HepG2 (cell line): ENCODE results near the gene CCM2. TPM values are rescaled to one million over a fixed set of nuclear protein-coding genes. Genes with fewer than 3 reads are reported as not detected.
A peak's percentile ranks its signal among the peaks of the same experiment; 100 is the strongest.

Experiments
- FOXA1 ChIP-seq, 2 experiments: fragments of 450-650 bp in 1 of 2; sonication (generic) in 1 of 2; formaldehyde crosslinking in 1 of 2; IDR thresholded peaks; 2 replicates each; pipeline versions ENCODE4 v1.4.0 to v1.6.1; 2016 to 2020; ENCODE audit warnings: missing genetic modification reagents in 1 of 2
- IKZF4 ChIP-seq: sonication (generic); formaldehyde crosslinking; IDR thresholded peaks from 2 replicates; pipeline ENCODE4 v1.5.1; 2020; ENCODE audit warnings: borderline replicate concordance, mild to moderate bottlenecking, low read depth, missing genetic modification reagents; ENCODE audit errors: not compliant biosample characterization
- MED13 ChIP-seq: sonication (generic); formaldehyde crosslinking; IDR thresholded peaks from 2 replicates; pipeline ENCODE4 v1.5.0; 2020; ENCODE audit warnings: missing genetic modification reagents
- MEIS1 ChIP-seq: sonication (generic); formaldehyde crosslinking; IDR thresholded peaks from 2 replicates; pipeline ENCODE4 v1.9.0; 2021; ENCODE audit warnings: mild to moderate bottlenecking, missing genetic modification reagents, moderate library complexity, borderline replicate concordance
- NCOA2 ChIP-seq: sonication (generic); formaldehyde crosslinking; IDR thresholded peaks from 2 replicates; pipeline ENCODE4 v1.8.0; 2022; ENCODE audit warnings: inconsistent platforms
- NFIC ChIP-seq: IDR thresholded peaks from 2 replicates; pipeline ENCODE4 v1.6.1; 2012; ENCODE audit warnings: mild to moderate bottlenecking, low read length, inconsistent platforms
- ZBTB44 ChIP-seq: sonication (generic); formaldehyde crosslinking; IDR thresholded peaks from 2 replicates; pipeline ENCODE4 v1.4.0; 2020; ENCODE audit warnings: missing genetic modification reagents
- ZNF20 ChIP-seq: sonication (generic); formaldehyde crosslinking; IDR thresholded peaks from 2 replicates; pipeline ENCODE4 v1.4.0; 2020; ENCODE audit warnings: mild to moderate bottlenecking, moderate library complexity, missing genetic modification reagents
- ZNF276 ChIP-seq: sonication (generic); formaldehyde crosslinking; IDR thresholded peaks from 2 replicates; pipeline ENCODE4 v1.4.0; 2020; ENCODE audit warnings: mild to moderate bottlenecking, low read depth, missing genetic modification reagents
- ZNF546 ChIP-seq: sonication (generic); formaldehyde crosslinking; conservative IDR thresholded peaks from 2 replicates; pipeline ENCODE4 v1.8.1; 2023; ENCODE audit warnings: mild to moderate bottlenecking, missing genetic modification reagents
- ZNF660 ChIP-seq: sonication (generic); formaldehyde crosslinking; IDR thresholded peaks from 2 replicates; pipeline ENCODE4 v1.5.1; 2020; ENCODE audit warnings: mild to moderate bottlenecking, low read depth, missing genetic modification reagents, borderline replicate concordance
- ZSCAN22 ChIP-seq: sonication (generic); formaldehyde crosslinking; IDR thresholded peaks from 2 replicates; pipeline ENCODE4 v1.4.0; 2020; ENCODE audit warnings: mild to moderate bottlenecking, missing genetic modification reagents
- polyA plus RNA-seq, 8 experiments: library from polyadenylated mRNA; depleted of rRNA in 3 of 8; stranded (reverse) in 7 of 8; unstranded in 1 of 8; fragments of >200 nt; fragmentation: Illumina TruSeq in 4 of 8; extraction: Trizol in 4 of 8; gene quantifications; 2 replicates each; pipeline versions ENCODE4 v1.2.1 to v1.2.3, GENCODE V29; 2011 to 2016; ENCODE audit warnings: low read depth in 4 of 8, missing spikeins in 1 of 8, mixed read lengths in 1 of 8; ENCODE audit not compliant: insufficient read depth in 1 of 8
- total RNA-seq, 5 experiments: library from RNA; depleted of rRNA; stranded (reverse); fragments of >200 nt; fragmentation: Illumina TruSeq; extraction: Trizol; gene quantifications; 2 replicates each; pipeline ENCODE4 v1.2.3, GENCODE V29; 2016; ENCODE audit warnings: low read depth in 1 of 5
- TF ChIP-seq, protein P1 (sequence below), 2 experiments: sonication (generic) in 1 of 2; formaldehyde crosslinking in 1 of 2; IDR thresholded peaks; 2 replicates each; pipeline versions ENCODE4 v1.6.1 to v1.9.0; 2014 to 2022; ENCODE audit warnings: antibody characterized with exemption in 1 of 2, borderline replicate concordance in 1 of 2, inconsistent platforms in 1 of 2, low read depth in 1 of 2, missing genetic modification reagents in 1 of 2
- TF ChIP-seq, protein P2 (sequence below): sonication (generic); formaldehyde crosslinking; IDR thresholded peaks from 2 replicates; pipeline ENCODE4 v1.8.1; 2022; ENCODE audit warnings: low read depth, mild to moderate bottlenecking, missing genetic modification reagents

CCM2 gene
- total and polyA plus RNA-seq, 2 of the 13 experiments (the other 11 are each of a cell fraction or from before 2014, with no cell fraction given): 13.7 to 15.8 TPM

DNA sequence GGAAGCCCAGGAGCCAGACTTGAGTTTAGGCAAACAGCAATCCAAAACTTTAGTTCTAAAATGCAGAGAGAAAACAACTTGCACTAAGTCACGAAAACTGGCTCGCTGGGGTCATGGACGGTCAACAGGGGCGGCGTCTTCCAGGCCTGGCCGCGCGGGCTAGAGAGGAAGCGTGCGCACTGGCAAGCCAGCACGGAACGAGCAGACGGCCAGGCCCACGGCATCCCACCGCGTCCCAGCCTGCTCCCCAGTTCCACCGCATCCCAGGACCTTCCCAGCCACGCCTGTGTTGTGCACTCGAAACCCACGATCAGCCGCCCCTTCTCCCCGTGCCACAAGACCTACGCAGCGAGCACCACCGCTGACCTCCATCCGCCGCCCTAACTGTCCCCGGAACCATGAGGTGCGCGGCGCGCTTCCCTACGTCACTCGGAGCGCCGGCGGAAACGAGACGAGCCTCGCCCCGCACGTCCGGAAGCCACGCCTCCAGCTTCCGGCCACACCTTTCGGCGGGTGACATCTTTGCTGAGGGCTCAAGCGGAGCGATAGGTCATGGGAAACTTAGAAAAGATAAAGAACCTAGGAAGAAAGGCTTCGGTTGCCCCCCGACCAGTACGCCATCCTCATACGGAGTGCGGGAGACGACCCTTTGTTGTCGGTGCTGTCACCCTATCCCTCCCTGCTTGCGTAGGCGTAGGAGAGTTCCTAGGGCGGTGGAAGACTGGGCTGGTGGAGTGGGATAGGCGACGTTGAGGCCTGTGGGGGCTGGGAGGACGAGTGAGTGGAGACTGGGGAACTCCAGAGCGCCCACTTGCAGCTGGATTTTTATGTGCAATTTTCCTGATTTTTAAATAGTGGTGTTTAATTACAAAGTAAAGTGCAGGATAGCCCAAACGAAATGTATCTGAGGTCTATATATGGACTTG is 111.6 kb downstream of the CCM2 start, which contains the start of gene TBRG4 (continued):
- TF ChIP-seq, protein P1, sequence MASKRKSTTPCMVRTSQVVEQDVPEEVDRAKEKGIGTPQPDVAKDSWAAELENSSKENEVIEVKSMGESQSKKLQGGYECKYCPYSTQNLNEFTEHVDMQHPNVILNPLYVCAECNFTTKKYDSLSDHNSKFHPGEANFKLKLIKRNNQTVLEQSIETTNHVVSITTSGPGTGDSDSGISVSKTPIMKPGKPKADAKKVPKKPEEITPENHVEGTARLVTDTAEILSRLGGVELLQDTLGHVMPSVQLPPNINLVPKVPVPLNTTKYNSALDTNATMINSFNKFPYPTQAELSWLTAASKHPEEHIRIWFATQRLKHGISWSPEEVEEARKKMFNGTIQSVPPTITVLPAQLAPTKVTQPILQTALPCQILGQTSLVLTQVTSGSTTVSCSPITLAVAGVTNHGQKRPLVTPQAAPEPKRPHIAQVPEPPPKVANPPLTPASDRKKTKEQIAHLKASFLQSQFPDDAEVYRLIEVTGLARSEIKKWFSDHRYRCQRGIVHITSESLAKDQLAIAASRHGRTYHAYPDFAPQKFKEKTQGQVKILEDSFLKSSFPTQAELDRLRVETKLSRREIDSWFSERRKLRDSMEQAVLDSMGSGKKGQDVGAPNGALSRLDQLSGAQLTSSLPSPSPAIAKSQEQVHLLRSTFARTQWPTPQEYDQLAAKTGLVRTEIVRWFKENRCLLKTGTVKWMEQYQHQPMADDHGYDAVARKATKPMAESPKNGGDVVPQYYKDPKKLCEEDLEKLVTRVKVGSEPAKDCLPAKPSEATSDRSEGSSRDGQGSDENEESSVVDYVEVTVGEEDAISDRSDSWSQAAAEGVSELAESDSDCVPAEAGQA (IDR thresholded peaks at IDR 0.05; ENCODE audit: low read depth): peak; percentile 96
- TF ChIP-seq, protein P1 (CRISPR knock-in tag; IDR thresholded peaks at IDR 0.05; ENCODE audit: borderline replicate concordance): 0 out of 2 replicates have a peak, but pooled peaks have one; percentile 58
- TF ChIP-seq ZNF546 (CRISPR knock-in tag): peak; percentile 97
- peak; percentile 92; the same call in 1 of the 2 replicates for TF ChIP-seq ZNF276 (CRISPR knock-in tag)
- no peak for TF ChIP-seq FOXA1 (IDR thresholded peaks at IDR 0.05)
- peak; percentile 48 for TF ChIP-seq FOXA1 (CRISPR knock-in tag; IDR thresholded peaks at IDR 0.05)
- peak; percentile 50 for TF ChIP-seq IKZF4
- TF ChIP-seq, protein P2, sequence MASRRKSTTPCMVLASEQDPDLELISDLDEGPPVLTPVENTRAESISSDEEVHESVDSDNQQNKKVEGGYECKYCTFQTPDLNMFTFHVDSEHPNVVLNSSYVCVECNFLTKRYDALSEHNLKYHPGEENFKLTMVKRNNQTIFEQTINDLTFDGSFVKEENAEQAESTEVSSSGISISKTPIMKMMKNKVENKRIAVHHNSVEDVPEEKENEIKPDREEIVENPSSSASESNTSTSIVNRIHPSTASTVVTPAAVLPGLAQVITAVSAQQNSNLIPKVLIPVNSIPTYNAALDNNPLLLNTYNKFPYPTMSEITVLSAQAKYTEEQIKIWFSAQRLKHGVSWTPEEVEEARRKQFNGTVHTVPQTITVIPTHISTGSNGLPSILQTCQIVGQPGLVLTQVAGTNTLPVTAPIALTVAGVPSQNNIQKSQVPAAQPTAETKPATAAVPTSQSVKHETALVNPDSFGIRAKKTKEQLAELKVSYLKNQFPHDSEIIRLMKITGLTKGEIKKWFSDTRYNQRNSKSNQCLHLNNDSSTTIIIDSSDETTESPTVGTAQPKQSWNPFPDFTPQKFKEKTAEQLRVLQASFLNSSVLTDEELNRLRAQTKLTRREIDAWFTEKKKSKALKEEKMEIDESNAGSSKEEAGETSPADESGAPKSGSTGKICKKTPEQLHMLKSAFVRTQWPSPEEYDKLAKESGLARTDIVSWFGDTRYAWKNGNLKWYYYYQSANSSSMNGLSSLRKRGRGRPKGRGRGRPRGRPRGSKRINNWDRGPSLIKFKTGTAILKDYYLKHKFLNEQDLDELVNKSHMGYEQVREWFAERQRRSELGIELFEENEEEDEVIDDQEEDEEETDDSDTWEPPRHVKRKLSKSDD (CRISPR knock-in tag): peak; percentile 61; the same call in 1 of the 2 replicates
- peak; percentile 61 for TF ChIP-seq NCOA2 (CRISPR knock-in tag)
- 0 out of 2 replicates have a peak, but pooled peaks have one; percentile 44 for TF ChIP-seq ZSCAN22 (CRISPR knock-in tag)
- TF ChIP-seq NFIC: no peak
- TF ChIP-seq MEIS1 (CRISPR knock-in tag): peak; percentile 94; the same call in 1 of the 2 replicates
- no peak for TF ChIP-seq ZNF660 (CRISPR knock-in tag)
- TF ChIP-seq ZBTB44 (CRISPR knock-in tag): peak; percentile 75; the same call in 1 of the 2 replicates
- 0 out of 2 replicates have a peak, but pooled peaks have one; percentile 84 for TF ChIP-seq MED13 (CRISPR knock-in tag)
- TF ChIP-seq ZNF20: no peak
